Measurements from ENCODE around the gene ZNF367. TPM values are rescaled to one million over a fixed set of nuclear protein-coding genes. Genes with fewer than 3 reads are reported as not detected.
A peak's percentile ranks its signal among the peaks of the same experiment; 100 is the strongest.

The ZNF367 gene
- total and polyA plus RNA-seq, 2 of the 4 experiments (the other 2 are of a cell fraction) = 1.1 to 2.7 TPM

- intact Hi-C loops (cut with micrococcal nuclease) = no loop called here
- no peak overlapping the region for H2BK5ac ChIP-seq (ENCODE audit: low read depth, low read length, poor library complexity, severe bottlenecking)
- no peak overlapping the region for H3K9ac ChIP-seq (ENCODE audit: low read depth, low read length)
- POLR2A ChIA-PET (ENCODE audit: unreplicated experiment) = no interaction called here
- peak; percentile 56 for ATAC-seq (ENCODE audit: low read depth)
- no peak overlapping the region for H3K23ac ChIP-seq (ENCODE audit: low read depth, low read length)
- no peak overlapping the region for H3K4me2 ChIP-seq (ENCODE audit: low read depth, low read length)
- H2AK9ac ChIP-seq (replicated peaks; ENCODE audit: low read depth, low read length, poor library complexity) = no peak overlapping the region
- peak; percentile 86 for DNase-seq
- dilution Hi-C loops (cut with HindIII; ENCODE audit: low sequenced_read_pairs, unreplicated experiment) = no loop called here
- H3K4ac ChIP-seq (ENCODE audit: low read depth, low read length) = no peak overlapping the region
- CTCF ChIA-PET = no interaction called here
- H3K14ac ChIP-seq (replicated peaks; ENCODE audit: low read depth, low read length) = no peak overlapping the region
- H2BK15ac ChIP-seq (ENCODE audit: low read depth, low read length) = no peak overlapping the region
- H2AFZ ChIP-seq (replicated peaks; ENCODE audit: low read length, poor library complexity) = no peak overlapping the region
- WGBS, 2 experiments (ENCODE audit: extremely low coverage in 2 of 2, insufficient read length in 1 of 2) = no CpG with 5 or more reads among the region's 2 CpGs
- peaks cover 10% of the 10 kb centered on the region; the same call in 1 of the 2 replicates for H3K9me1 ChIP-seq (ENCODE audit: insufficient read depth, low read length)
- no peak overlapping the region for H4K91ac ChIP-seq (ENCODE audit: insufficient read depth, low read depth, low read length)
- no peak overlapping the region for H3K27ac ChIP-seq (ENCODE audit: insufficient read depth, low read length)
- H2BK20ac ChIP-seq (ENCODE audit: low read depth, low read length) = no peak overlapping the region
- no peak overlapping the region for H2AK5ac ChIP-seq (ENCODE audit: low read depth, low read length)
- H3K56ac ChIP-seq (ENCODE audit: extremely low read depth, insufficient read depth, low read length) = no peak overlapping the region
- H2BK120ac ChIP-seq (ENCODE audit: low read depth, low read length) = no peak overlapping the region
- TF ChIP-seq RCOR1 (IDR thresholded peaks at IDR 0.05; ENCODE audit: insufficient replicate concordance, low read length) (no peak), ELK1 (IDR thresholded peaks at IDR 0.05; ENCODE audit: borderline replicate concordance, low read depth, low read length) (no peak), CEBPB (IDR thresholded peaks at IDR 0.05; ENCODE audit: low read depth, low read length) (no peak), USF2 (IDR thresholded peaks at IDR 0.05; ENCODE audit: low read depth, low read length) (no peak), POLR2A (IDR thresholded peaks at IDR 0.05; ENCODE audit: low read depth, low read length) (no peak), CHD1 (IDR thresholded peaks at IDR 0.05; ENCODE audit: low read depth, low read length) (no peak), FOS (IDR thresholded peaks at IDR 0.05; ENCODE audit: low read depth, low read length) (no peak), SMC3 (IDR thresholded peaks at IDR 0.05; ENCODE audit: low read depth, low read length) (no peak), RAD21 (IDR thresholded peaks at IDR 0.05; ENCODE audit: low read length) (no peak), BHLHE40 (IDR thresholded peaks at IDR 0.05; ENCODE audit: low read depth, low read length) (no peak), MAZ (IDR thresholded peaks at IDR 0.05; ENCODE audit: borderline replicate concordance, low read depth, low read length) (no peak), CTCF (conservative IDR thresholded peaks at IDR 0.05; ENCODE audit: low read depth, low read length) (no peak), MXI1 (IDR thresholded peaks at IDR 0.05; ENCODE audit: borderline replicate concordance, low read depth, low read length) (no peak), NFE2L2 (IDR thresholded peaks at IDR 0.05; ENCODE audit: low read depth, low read length) (no peak), RFX5 (IDR thresholded peaks at IDR 0.05; ENCODE audit: low read depth, low read length) (no peak), MAFK (IDR thresholded peaks at IDR 0.05; ENCODE audit: low read depth, low read length) (no peak)
- peaks cover 16% of the 10 kb centered on the region for H3K4me1 ChIP-seq (ENCODE audit: control insufficient read depth, insufficient read depth, low read length)
- no peaks in the 10 kb centered on the region for H3K36me3 ChIP-seq (ENCODE audit: control insufficient read depth, insufficient read depth, low read length)
- H4K5ac ChIP-seq (ENCODE audit: low read depth, low read length) = no peak overlapping the region
- H3K79me1 ChIP-seq (ENCODE audit: low read depth in 1 of 2, low read length in 2 of 2) = peaks cover 16 to 62% of the 10 kb centered on the region in 2 experiments
- peaks cover 23% of the 10 kb centered on the region for H4K20me1 ChIP-seq (ENCODE audit: insufficient read depth, low read length)
- H3K27me3 ChIP-seq (ENCODE audit: control insufficient read depth, insufficient read depth, low read length) = no peaks in the 10 kb centered on the region
- H3K4me3 ChIP-seq (ENCODE audit: insufficient read depth, low read depth, low read length) = no peak overlapping the region
- no TSS peak for BruUV-seq (replicated peaks)
- in situ Hi-C loops (cut with MboI; ENCODE audit: low sequenced_read_pairs) = no loop called here
- no peak overlapping the region for H3K18ac ChIP-seq (ENCODE audit: low read depth, low read length)
- no peak overlapping the region for H4K8ac ChIP-seq (ENCODE audit: low read depth in 2 of 2, low read length in 2 of 2)
- no peaks in the 10 kb centered on the region for H3K9me3 ChIP-seq (ENCODE audit: control insufficient read depth, insufficient read depth, low read length)
Observed at GRCh38 chr9:96379461-96379860, 38.7 kb downstream of the ZNF367 start.

All from IMR-90 (cell line).